ENCODE data around the gene SFMBT1. TPM values are rescaled to one million over a fixed set of nuclear protein-coding genes. Genes with fewer than 3 reads are reported as not detected.

Gene SFMBT1
- total RNA-seq, 1 experiment from 2014 or later: 14.8 TPM

GRCh38 chr3:52874160-52874701 is 171.6 kb downstream of the SFMBT1 start:
- intact Hi-C loops (cut with micrococcal nuclease): no loop called here
- ChIA-PET RAD21 (ENCODE audit: low non-redundant PET in 1 of 2, low total read pairs in 2 of 2, uncharacterized antibody in 2 of 2, unreplicated experiment in 2 of 2) (no interaction called here), CTCF (interaction anchor here (1.0 kb wide), 1 partner anchor 61 kb away, joined by 3 read pairs; no protein-coding TSS in a partner anchor), POLR2A (no interaction called here)
- no peak overlapping the region for H3K4me2 ChIP-seq (ENCODE audit: low read length)
- DNase-seq (ENCODE audit: low read depth, low spot score): no peak
- no peaks in the 10 kb centered on the region; a peak in 1 of 4 replicates for H3K4me1 ChIP-seq (ENCODE audit: control insufficient read depth in 1 of 2, insufficient read depth in 2 of 2, low read length in 2 of 2)
- no peak overlapping the region for H3K4me3 ChIP-seq (replicated peaks in 1 of 2; ENCODE audit: low read depth in 1 of 2, low read length in 2 of 2)
- H3K27me3 ChIP-seq (ENCODE audit: insufficient read depth, low read length): no peaks in the 10 kb centered on the region
- no peak overlapping the region for H3K27ac ChIP-seq (ENCODE audit: low read depth, low read length)
- no peaks in the 10 kb centered on the region for H3K9me3 ChIP-seq (ENCODE audit: control insufficient read depth in 1 of 2, insufficient read depth in 1 of 2, low read depth in 1 of 2, low read length in 2 of 2)
- no peaks in the 10 kb centered on the region for H3K36me3 ChIP-seq (ENCODE audit: control insufficient read depth in 1 of 2, insufficient read depth in 2 of 2, low read length in 2 of 2)
- no peak for ATAC-seq
- no peak for TF ChIP-seq CTCF (IDR thresholded peaks at IDR 0.05 in 2 of 3, conservative IDR thresholded peaks at IDR 0.05 in 1 of 3; ENCODE audit: borderline replicate concordance in 1 of 3, insufficient read depth in 1 of 3, low read depth in 2 of 3, low read length in 2 of 3)
- H3K9ac ChIP-seq (ENCODE audit: low read length): no peak overlapping the region
- H3K9me2 ChIP-seq (ENCODE audit: insufficient read depth): no peaks in the 10 kb centered on the region
- H3K79me2 ChIP-seq (ENCODE audit: insufficient read depth, low read length): 0 out of 2 replicates have a peak, but pooled peaks cover 3% of the 10 kb centered on the region
- BruUV-seq (replicated peaks): no TSS peak
- no peaks in the 10 kb centered on the region for H4K20me1 ChIP-seq (ENCODE audit: insufficient read depth)
- no peak overlapping the region for H2AFZ ChIP-seq (ENCODE audit: low read depth, low read length, poor library complexity, severe bottlenecking)

GRCh38 chr3:52873433-52874159 is 172.3 kb downstream of the SFMBT1 start:
- Histone ChIP-seq H3K4me3 (replicated peaks in 1 of 2; ENCODE audit: low read depth in 1 of 2, low read length in 2 of 2) (no peak overlapping the region), H3K4me2 (ENCODE audit: low read length) (no peak overlapping the region), H4K20me1 (ENCODE audit: insufficient read depth) (no peaks in the 10 kb centered on the region), H3K9me2 (ENCODE audit: insufficient read depth) (no peaks in the 10 kb centered on the region), H3K27ac (ENCODE audit: low read depth, low read length) (no peak overlapping the region), H3K27me3 (ENCODE audit: insufficient read depth, low read length) (no peaks in the 10 kb centered on the region), H3K79me2 (ENCODE audit: insufficient read depth, low read length) (0 out of 2 replicates have a peak, but pooled peaks cover 3% of the 10 kb centered on the region), H3K4me1 (ENCODE audit: control insufficient read depth in 1 of 2, insufficient read depth in 2 of 2, low read length in 2 of 2) (no peaks in the 10 kb centered on the region; a peak in 1 of 4 replicates), H3K36me3 (ENCODE audit: control insufficient read depth in 1 of 2, insufficient read depth in 2 of 2, low read length in 2 of 2) (no peaks in the 10 kb centered on the region), H3K9me3 (ENCODE audit: control insufficient read depth in 1 of 2, insufficient read depth in 1 of 2, low read depth in 1 of 2, low read length in 2 of 2) (no peaks in the 10 kb centered on the region), H3K9ac (ENCODE audit: low read length) (no peak overlapping the region), H2AFZ (ENCODE audit: low read depth, low read length, poor library complexity, severe bottlenecking) (no peak overlapping the region)
- RAD21 ChIA-PET (ENCODE audit: low non-redundant PET in 1 of 2, low total read pairs in 2 of 2, uncharacterized antibody in 2 of 2, unreplicated experiment in 2 of 2): no interaction called here
- POLR2A ChIA-PET: no interaction called here
- CTCF ChIA-PET: interaction anchor here (1.0 kb wide), 1 partner anchor 61 kb away, joined by 3 read pairs; no protein-coding TSS in a partner anchor
- no TSS peak for BruUV-seq (replicated peaks)
- no peak for TF ChIP-seq SP1 (IDR thresholded peaks at IDR 0.05; ENCODE audit: low read depth)
- TF ChIP-seq EGR1 (IDR thresholded peaks at IDR 0.05; ENCODE audit: low read depth): no peak
- TF ChIP-seq SIN3A (IDR thresholded peaks at IDR 0.05; ENCODE audit: low read depth): no peak
- no peak for TF ChIP-seq CTCF (IDR thresholded peaks at IDR 0.05 in 2 of 3, conservative IDR thresholded peaks at IDR 0.05 in 1 of 3; ENCODE audit: borderline replicate concordance in 1 of 3, insufficient read depth in 1 of 3, low read depth in 2 of 3, low read length in 2 of 3)
- no peak for TF ChIP-seq ZFX (IDR thresholded peaks at IDR 0.05)
- DNase-seq (ENCODE audit: low read depth, low spot score) (no peak), ATAC-seq (no peak)
- intact Hi-C loops (cut with micrococcal nuclease): no loop called here
